AG10803 (cell line): Measurements from ENCODE around the gene PTPRU.

Experiments used
- DNase-seq: peaks from one replicate; pipeline ENCODE4 v3.0.0; 2010; ENCODE audit warnings: low read depth
- H3K4me3 ChIP-seq: 2 replicates; pipeline ENCODE4 v1.5.1; 2011; ENCODE audit warnings: mild to moderate bottlenecking, low read length, control low read depth
- CTCF ChIP-seq: conservative IDR thresholded peaks from 2 replicates; pipeline ENCODE4 v1.5.1; 2011; ENCODE audit warnings: mild to moderate bottlenecking, low read length, control low read depth, inconsistent platforms

Gene PTPRU

GRCh38 chr1:29362764-29363163 lies 126.4 kb downstream of the PTPRU start:
- no peak overlapping the region for H3K4me3 ChIP-seq
- TF ChIP-seq CTCF = no peak
- no peak for DNase-seq

- no peak for DNase-seq
- no peak overlapping the region for H3K4me3 ChIP-seq
- TF ChIP-seq CTCF = no peak
Measured at GRCh38 chr1:29363536-29363935, 127.2 kb downstream of the PTPRU start.

GRCh38 chr1:29364101-29364678 lies 127.9 kb downstream of the PTPRU start:
- no peak for TF ChIP-seq CTCF
- no peak for DNase-seq

GRCh38 chr1:29365906-29366670 lies 129.8 kb downstream of the PTPRU start:
- DNase-seq = no peak
- no peak overlapping the region for H3K4me3 ChIP-seq
- TF ChIP-seq CTCF = no peak

More at GRCh38 chr1:29364101-29364678, 127.9 kb downstream of the PTPRU start:
- no peak overlapping the region for H3K4me3 ChIP-seq

- no peak for TF ChIP-seq CTCF
- no peak for DNase-seq
- H3K4me3 ChIP-seq = no peak overlapping the region
Measured at GRCh38 chr1:29368936-29369932, 132.9 kb downstream of the PTPRU start.

- no peak for DNase-seq
- TF ChIP-seq CTCF = no peak
- H3K4me3 ChIP-seq = no peak overlapping the region
Measured at GRCh38 chr1:29370067-29370466, 133.7 kb downstream of the PTPRU start.
